Measurements from ENCODE around the gene RAB14.

DNA sequence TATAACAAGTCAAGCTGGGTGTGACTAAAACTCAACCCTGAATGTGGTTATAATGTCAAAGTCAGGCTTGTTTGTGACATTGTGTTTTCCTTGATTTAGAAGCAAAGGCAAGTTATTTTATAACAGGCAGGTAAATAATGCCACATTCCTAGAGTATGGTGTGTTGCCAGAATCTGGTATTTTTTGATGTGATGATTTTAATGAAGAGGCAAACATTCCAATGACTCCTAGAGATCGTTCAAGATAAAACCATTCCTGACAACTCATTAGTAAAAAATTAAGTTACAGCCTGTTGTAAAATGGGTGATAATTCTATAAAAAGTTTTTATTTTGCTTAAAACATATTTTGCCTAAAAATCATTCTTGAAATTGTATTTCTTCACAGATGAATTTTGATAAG, 60.0 kb downstream of the RAB14 start:
- TF ChIP-seq EZH2 (IDR thresholded peaks at IDR 0.05) (no peak), EZH2phosphoT487 (IDR thresholded peaks at IDR 0.05) (no peak)
- TF ChIP-seq, protein P1, sequence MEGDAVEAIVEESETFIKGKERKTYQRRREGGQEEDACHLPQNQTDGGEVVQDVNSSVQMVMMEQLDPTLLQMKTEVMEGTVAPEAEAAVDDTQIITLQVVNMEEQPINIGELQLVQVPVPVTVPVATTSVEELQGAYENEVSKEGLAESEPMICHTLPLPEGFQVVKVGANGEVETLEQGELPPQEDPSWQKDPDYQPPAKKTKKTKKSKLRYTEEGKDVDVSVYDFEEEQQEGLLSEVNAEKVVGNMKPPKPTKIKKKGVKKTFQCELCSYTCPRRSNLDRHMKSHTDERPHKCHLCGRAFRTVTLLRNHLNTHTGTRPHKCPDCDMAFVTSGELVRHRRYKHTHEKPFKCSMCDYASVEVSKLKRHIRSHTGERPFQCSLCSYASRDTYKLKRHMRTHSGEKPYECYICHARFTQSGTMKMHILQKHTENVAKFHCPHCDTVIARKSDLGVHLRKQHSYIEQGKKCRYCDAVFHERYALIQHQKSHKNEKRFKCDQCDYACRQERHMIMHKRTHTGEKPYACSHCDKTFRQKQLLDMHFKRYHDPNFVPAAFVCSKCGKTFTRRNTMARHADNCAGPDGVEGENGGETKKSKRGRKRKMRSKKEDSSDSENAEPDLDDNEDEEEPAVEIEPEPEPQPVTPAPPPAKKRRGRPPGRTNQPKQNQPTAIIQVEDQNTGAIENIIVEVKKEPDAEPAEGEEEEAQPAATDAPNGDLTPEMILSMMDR (IDR thresholded peaks at IDR 0.05): no peak

Measured in neural progenitor cell (in vitro differentiated cells).